Measurements from ENCODE around the gene SPACDR.
A peak's percentile ranks its signal among the peaks of the same experiment; 100 is the strongest.

SPACDR gene

GRCh38 chr7:100433592-100434296 lies 30.3 kb downstream of the SPACDR start:
- no peak for DNase-seq

- DNase-seq, result no peak
These were observed 30.8 kb downstream of the SPACDR start for GRCh38 chr7:100433276-100433591.

- DNase-seq, result no peak
These were observed 31.3 kb downstream of the SPACDR start for GRCh38 chr7:100432621-100433275.

- DNase-seq, result no peak
These were observed 32.0 kb downstream of the SPACDR start for GRCh38 chr7:100432053-100432452.

GRCh38 chr7:100431286-100431735 lies 32.7 kb downstream of the SPACDR start:
- DNase-seq, result no peak

- DNase-seq, result peak; percentile 39 to 49
These were observed 33.4 kb downstream of the SPACDR start for GRCh38 chr7:100430493-100431285.

- peak; percentile 95 for DNase-seq
These were observed 34.2 kb downstream of the SPACDR start, which contains the start of gene MEPCE for GRCh38 chr7:100429637-100430492. Gene MEPCE, plus strand, starts transcription at chr7:100429831. Its CDS starts 188 bp downstream, at chr7:100430019.

GRCh38 chr7:100428967-100429636 lies 35.0 kb downstream of the SPACDR start:
- peak; percentile 100 for DNase-seq

GRCh38 chr7:100428199-100428966 lies 35.7 kb downstream of the SPACDR start, which contains the start of gene ZCWPW1:
Gene ZCWPW1, minus strand, starts transcription at chr7:100428703. Its CDS starts 8,054 bp downstream, at chr7:100420649.
- DNase-seq, result peak; percentile 98

- no peak for DNase-seq
These were observed 36.3 kb downstream of the SPACDR start for GRCh38 chr7:100427762-100428198.

GRCh38 chr7:100426516-100426915 lies 37.5 kb downstream of the SPACDR start:
- DNase-seq, result no peak

GRCh38 chr7:100425347-100425746 lies 38.7 kb downstream of the SPACDR start:
- DNase-seq, result no peak

- no peak for DNase-seq
These were observed 40.7 kb downstream of the SPACDR start for GRCh38 chr7:100423315-100423714.

- DNase-seq, result no peak
These were observed 44.3 kb downstream of the SPACDR start for GRCh38 chr7:100419660-100420226.

GRCh38 chr7:100418930-100419659 lies 45.0 kb downstream of the SPACDR start:
- DNase-seq, result no peak

GRCh38 chr7:100415448-100415847 lies 48.6 kb downstream of the SPACDR start:
- DNase-seq, result no peak

- no peak for DNase-seq
These were observed 50.2 kb downstream of the SPACDR start for GRCh38 chr7:100413889-100414288.

GRCh38 chr7:100413346-100413745 lies 50.7 kb downstream of the SPACDR start:
- DNase-seq, result no peak

GRCh38 chr7:100411101-100411500 lies 53.0 kb downstream of the SPACDR start:
- DNase-seq, result no peak
